ENCODE measurements around the gene DHX29. TPM values are rescaled to one million over a fixed set of nuclear protein-coding genes. Genes with fewer than 3 reads are reported as not detected.

Gene DHX29
- total RNA-seq, 1 experiment from 2014 or later: 27.6 TPM

- H3K36me3 Mint-ChIP-seq (ENCODE audit: insufficient read depth, unreplicated experiment): peaks cover 7% of the 10 kb centered on the region
- intact Hi-C loops (cut with micrococcal nuclease; ENCODE audit: unreplicated experiment): loop anchor here (5.0 kb wide), 1 partner anchor 42 kb away; no protein-coding TSS in a partner anchor
- ChIA-PET POLR2A (no interaction called here), CTCF (no interaction called here)
- H3K4me3 Mint-ChIP-seq (ENCODE audit: unreplicated experiment): no peak overlapping the region
- no peaks in the 10 kb centered on the region for H3K27me3 Mint-ChIP-seq (ENCODE audit: insufficient read depth, unreplicated experiment)
- H3K27ac Mint-ChIP-seq (ENCODE audit: unreplicated experiment): no peak overlapping the region
- peaks cover 10% of the 10 kb centered on the region for H3K4me1 Mint-ChIP-seq (ENCODE audit: low read depth, unreplicated experiment)
- no peaks in the 10 kb centered on the region for H3K9me3 Mint-ChIP-seq (ENCODE audit: unreplicated experiment)
- Histone ChIP-seq H3K27me3 (replicated peaks; ENCODE audit: control insufficient read depth, insufficient read depth, low read length) (peaks cover 4% of the 10 kb centered on the region), H3K9me3 (no peaks in the 10 kb centered on the region), H3K4me1 (peaks cover 7% of the 10 kb centered on the region), H3K36me3 (ENCODE audit: control insufficient read depth, insufficient read depth, low read length) (no peaks in the 10 kb centered on the region), H3K4me3 (ENCODE audit: low read depth, low read length) (no peak overlapping the region)
- no TSS peak for BruUV-seq (replicated peaks)
- no peak for TF ChIP-seq CTCF (IDR thresholded peaks at IDR 0.05; ENCODE audit: insufficient read depth in 1 of 2, low read depth in 1 of 2, low read length in 1 of 2, severe bottlenecking in 1 of 2, unreplicated experiment in 1 of 2)
- no peak for DNase-seq
Observed at GRCh38 chr5:55230086-55230629, 77.3 kb downstream of the DHX29 start.

GRCh38 chr5:55227664-55228430, 79.6 kb downstream of the DHX29 start:
- H3K4me3 Mint-ChIP-seq (ENCODE audit: unreplicated experiment): peak overlapping the region; percentile 87
- CTCF ChIA-PET: interaction anchor here (0.6 to 2.0 kb wide), 3 partner anchors 68 to 80 kb away, joined by 4 to 5 read pairs (median 4); partner anchors contain the start of genes DHX29, GPX8 and MTREX
- Histone ChIP-seq H3K4me3 (ENCODE audit: low read depth, low read length) (peak overlapping the region; percentile 82), H3K27me3 (replicated peaks; ENCODE audit: control insufficient read depth, insufficient read depth, low read length) (peaks cover 4% of the 10 kb centered on the region), H3K9me3 (no peaks in the 10 kb centered on the region), H3K36me3 (ENCODE audit: control insufficient read depth, insufficient read depth, low read length) (no peaks in the 10 kb centered on the region), H3K4me1 (no peaks in the 10 kb centered on the region)
- H3K27ac Mint-ChIP-seq (ENCODE audit: unreplicated experiment): no peak overlapping the region
- TF ChIP-seq CTCF (IDR thresholded peaks at IDR 0.05; ENCODE audit: insufficient read depth in 1 of 2, low read depth in 1 of 2, low read length in 1 of 2, severe bottlenecking in 1 of 2, unreplicated experiment in 1 of 2): no peak
- H3K4me1 Mint-ChIP-seq (ENCODE audit: low read depth, unreplicated experiment): peaks cover 10% of the 10 kb centered on the region
- intact Hi-C loops (cut with micrococcal nuclease; ENCODE audit: unreplicated experiment): loop anchor here (2.0 to 5.0 kb wide), 3 partner anchors 27 to 464 kb away; partner anchors contain the start of genes DHX29 and MTREX
- H3K9me3 Mint-ChIP-seq (ENCODE audit: unreplicated experiment): no peaks in the 10 kb centered on the region
- H3K27me3 Mint-ChIP-seq (ENCODE audit: insufficient read depth, unreplicated experiment): no peaks in the 10 kb centered on the region
- DNase-seq: no peak
- no TSS peak for BruUV-seq (replicated peaks)
- POLR2A ChIA-PET: no interaction called here
- peaks cover 7% of the 10 kb centered on the region for H3K36me3 Mint-ChIP-seq (ENCODE audit: insufficient read depth, unreplicated experiment)

GRCh38 chr5:55226934-55227663, 80.4 kb downstream of the DHX29 start, which contains the start of gene MCIDAS:
MCIDAS (minus strand) TSS chr5:55227315; CDS start chr5:55227138, 177 bp downstream.
- H3K9me3 Mint-ChIP-seq (ENCODE audit: unreplicated experiment): no peaks in the 10 kb centered on the region
- ChIA-PET CTCF (interaction anchor here (0.6 to 2.0 kb wide), 4 partner anchors 9 to 80 kb away, joined by 3 to 5 read pairs (median 4); partner anchors contain the start of genes DHX29, GPX8 and MTREX), POLR2A (interaction anchor here (1.2 kb wide), 1 partner anchor 81 kb away, joined by 3 read pairs; the partner anchor contains the start of gene MTREX)
- peak; percentile 17 to 64 for TF ChIP-seq CTCF (IDR thresholded peaks at IDR 0.05; ENCODE audit: insufficient read depth in 1 of 2, low read depth in 1 of 2, low read length in 1 of 2, severe bottlenecking in 1 of 2, unreplicated experiment in 1 of 2)
- H3K4me1 ChIP-seq: no peaks in the 10 kb centered on the region
- no peaks in the 10 kb centered on the region for H3K9me3 ChIP-seq
- H3K27me3 Mint-ChIP-seq (ENCODE audit: insufficient read depth, unreplicated experiment): no peaks in the 10 kb centered on the region
- no TSS peak for BruUV-seq (replicated peaks)
- DNase-seq: peak; percentile 83 to 86
- H3K27ac Mint-ChIP-seq (ENCODE audit: unreplicated experiment): no peak within 1 kb of the TSS
- peak within 1 kb of the TSS; percentile 82 for H3K4me3 ChIP-seq (ENCODE audit: low read depth, low read length)
- intact Hi-C loops (cut with micrococcal nuclease; ENCODE audit: unreplicated experiment): loop anchor here (1.0 to 5.0 kb wide), 4 partner anchors 28 to 465 kb away; partner anchors contain the start of genes DHX29 and MTREX
- no peaks in the 10 kb centered on the region for H3K36me3 ChIP-seq (ENCODE audit: control insufficient read depth, insufficient read depth, low read length)
- peaks cover 10% of the 10 kb centered on the region for H3K4me1 Mint-ChIP-seq (ENCODE audit: low read depth, unreplicated experiment)
- H3K4me3 Mint-ChIP-seq (ENCODE audit: unreplicated experiment): peak within 1 kb of the TSS; percentile 87
- peaks cover 3% of the 10 kb centered on the region for H3K27me3 ChIP-seq (replicated peaks; ENCODE audit: control insufficient read depth, insufficient read depth, low read length)
- H3K36me3 Mint-ChIP-seq (ENCODE audit: insufficient read depth, unreplicated experiment): peaks cover 3% of the 10 kb centered on the region
